Esophagus squamous epithelium (tissue), 4 donors: Measurements from ENCODE around the gene GRB7.

Experiments used
- POLR2A ChIP-seq, 4 donors: fragments of 450-650 bp; IDR thresholded peaks; one replicate each; pipeline ENCODE4 v1.6.1; 2017; ENCODE audit warnings: antibody characterized with exemption in 4 of 4, mild to moderate bottlenecking in 4 of 4, moderate library complexity in 3 of 4
- TF ChIP-seq, protein P1 (sequence below), 6 experiments: fragments of 450-650 bp in 4 of 6; fragments of 200-600 bp in 2 of 6; sonication (generic) in 2 of 6; IDR thresholded peaks; one replicate each; pipeline ENCODE4 v1.5.1; 2016 to 2019; ENCODE audit warnings: antibody characterized with exemption in 6 of 6, mild to moderate bottlenecking in 4 of 6, moderate library complexity in 4 of 6

DNA sequence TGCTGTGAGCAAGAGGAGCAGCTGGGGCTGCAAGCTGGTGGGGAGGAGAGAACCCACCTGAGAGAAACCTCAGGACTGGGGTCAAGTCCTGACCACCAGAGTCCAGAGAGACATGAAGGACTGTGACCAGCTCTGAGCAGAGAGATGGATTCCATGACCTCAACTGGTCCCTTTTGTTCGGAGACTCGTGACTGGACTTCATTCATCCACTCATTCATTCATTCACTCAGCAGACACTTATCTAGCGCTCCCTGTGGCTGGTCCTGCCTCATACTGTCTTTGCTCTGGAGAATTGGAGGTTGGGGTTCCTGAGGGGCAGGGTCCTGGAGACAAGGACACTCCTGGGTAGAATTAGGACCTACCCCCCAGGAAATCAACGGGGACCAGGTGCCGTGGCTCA, 33.8 kb upstream of the GRB7 start:
- TF ChIP-seq, protein P1, sequence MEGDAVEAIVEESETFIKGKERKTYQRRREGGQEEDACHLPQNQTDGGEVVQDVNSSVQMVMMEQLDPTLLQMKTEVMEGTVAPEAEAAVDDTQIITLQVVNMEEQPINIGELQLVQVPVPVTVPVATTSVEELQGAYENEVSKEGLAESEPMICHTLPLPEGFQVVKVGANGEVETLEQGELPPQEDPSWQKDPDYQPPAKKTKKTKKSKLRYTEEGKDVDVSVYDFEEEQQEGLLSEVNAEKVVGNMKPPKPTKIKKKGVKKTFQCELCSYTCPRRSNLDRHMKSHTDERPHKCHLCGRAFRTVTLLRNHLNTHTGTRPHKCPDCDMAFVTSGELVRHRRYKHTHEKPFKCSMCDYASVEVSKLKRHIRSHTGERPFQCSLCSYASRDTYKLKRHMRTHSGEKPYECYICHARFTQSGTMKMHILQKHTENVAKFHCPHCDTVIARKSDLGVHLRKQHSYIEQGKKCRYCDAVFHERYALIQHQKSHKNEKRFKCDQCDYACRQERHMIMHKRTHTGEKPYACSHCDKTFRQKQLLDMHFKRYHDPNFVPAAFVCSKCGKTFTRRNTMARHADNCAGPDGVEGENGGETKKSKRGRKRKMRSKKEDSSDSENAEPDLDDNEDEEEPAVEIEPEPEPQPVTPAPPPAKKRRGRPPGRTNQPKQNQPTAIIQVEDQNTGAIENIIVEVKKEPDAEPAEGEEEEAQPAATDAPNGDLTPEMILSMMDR (IDR thresholded peaks at IDR 0.05), result no peak
- no peak for TF ChIP-seq POLR2A (IDR thresholded peaks at IDR 0.05)
